ENCODE results near the gene RFNG. TPM values are rescaled to one million over a fixed set of nuclear protein-coding genes. Genes with fewer than 3 reads are reported as not detected.

Gene RFNG
- total RNA-seq, 1 donor from 2014 or later, result 19.3 TPM

DNA sequence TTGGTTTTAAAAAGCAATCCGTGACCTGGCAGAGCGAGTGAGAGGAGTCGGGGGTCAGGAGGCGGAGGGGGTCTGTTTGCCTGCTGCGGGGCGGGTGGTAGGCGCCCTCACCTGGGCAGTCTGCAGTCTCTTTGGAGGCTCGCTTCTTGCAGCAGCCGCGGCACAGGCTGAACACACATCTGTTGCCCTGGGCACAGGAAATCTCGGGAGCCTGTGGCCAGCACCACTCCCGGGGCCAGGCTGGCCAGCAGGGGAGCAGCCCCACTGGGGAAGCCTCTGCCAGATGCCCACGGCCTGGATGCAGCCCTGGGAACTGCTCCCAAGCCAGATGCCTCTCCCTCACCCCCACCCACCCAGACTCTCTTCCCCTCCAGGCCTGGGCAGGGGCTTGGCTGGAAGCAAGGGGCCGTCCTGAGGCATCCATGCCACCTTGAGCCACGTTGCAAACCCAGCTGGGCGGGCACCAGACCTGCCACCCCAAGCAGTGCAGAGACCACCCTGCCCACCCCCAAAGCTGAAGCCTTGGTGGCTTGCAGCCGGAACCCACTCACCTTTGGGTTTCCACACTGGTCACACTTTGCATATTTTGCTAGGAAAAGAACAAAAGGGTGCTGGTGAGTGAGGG lies 6.7 kb upstream of the RFNG start:
- DNase-seq, result no peak

DNA sequence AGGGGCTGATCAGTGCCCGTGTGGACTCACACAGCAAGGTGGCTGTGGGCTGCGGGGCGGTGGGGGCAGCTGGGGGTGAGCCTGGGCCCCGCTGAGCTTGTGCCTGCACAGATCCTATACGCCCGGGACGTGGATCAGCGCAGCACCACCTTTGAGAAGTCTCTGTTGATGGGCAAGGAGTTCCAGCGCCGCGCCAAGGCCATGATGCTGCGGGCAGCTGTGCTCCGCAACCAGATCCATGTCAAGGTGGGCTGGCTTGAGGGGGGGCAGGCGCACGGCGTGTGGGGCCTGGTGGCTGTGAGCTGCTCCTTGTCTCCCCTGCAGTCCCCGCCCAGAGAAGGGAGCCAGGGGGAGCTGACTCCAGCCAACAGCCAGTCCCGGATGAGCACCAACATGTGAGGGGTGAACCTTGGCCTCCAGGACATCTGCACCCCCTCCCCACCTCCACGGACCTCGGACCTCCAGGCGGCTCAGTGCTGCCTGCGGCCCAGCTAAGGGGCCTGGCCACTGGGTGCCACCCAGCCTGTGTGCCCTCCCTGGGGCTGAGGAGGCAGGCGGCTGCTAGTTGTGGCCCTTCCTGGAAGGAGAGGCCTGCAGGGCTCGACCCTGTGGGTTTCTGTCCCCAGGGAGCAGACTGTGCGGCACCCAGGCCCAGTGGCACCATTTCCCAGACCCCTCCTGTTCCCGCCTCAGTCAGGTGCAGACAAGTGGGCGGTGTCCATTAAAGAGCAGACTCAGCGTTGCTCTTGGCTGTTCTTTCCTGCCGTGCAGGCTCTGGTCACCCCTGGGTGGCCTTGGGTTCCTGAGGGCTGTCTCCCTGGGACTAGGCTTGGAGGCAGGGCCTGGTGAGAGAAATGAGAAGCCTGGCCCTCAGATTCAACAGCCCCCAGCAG lies 5.4 kb upstream of the RFNG start:
- no peak for DNase-seq

DNA sequence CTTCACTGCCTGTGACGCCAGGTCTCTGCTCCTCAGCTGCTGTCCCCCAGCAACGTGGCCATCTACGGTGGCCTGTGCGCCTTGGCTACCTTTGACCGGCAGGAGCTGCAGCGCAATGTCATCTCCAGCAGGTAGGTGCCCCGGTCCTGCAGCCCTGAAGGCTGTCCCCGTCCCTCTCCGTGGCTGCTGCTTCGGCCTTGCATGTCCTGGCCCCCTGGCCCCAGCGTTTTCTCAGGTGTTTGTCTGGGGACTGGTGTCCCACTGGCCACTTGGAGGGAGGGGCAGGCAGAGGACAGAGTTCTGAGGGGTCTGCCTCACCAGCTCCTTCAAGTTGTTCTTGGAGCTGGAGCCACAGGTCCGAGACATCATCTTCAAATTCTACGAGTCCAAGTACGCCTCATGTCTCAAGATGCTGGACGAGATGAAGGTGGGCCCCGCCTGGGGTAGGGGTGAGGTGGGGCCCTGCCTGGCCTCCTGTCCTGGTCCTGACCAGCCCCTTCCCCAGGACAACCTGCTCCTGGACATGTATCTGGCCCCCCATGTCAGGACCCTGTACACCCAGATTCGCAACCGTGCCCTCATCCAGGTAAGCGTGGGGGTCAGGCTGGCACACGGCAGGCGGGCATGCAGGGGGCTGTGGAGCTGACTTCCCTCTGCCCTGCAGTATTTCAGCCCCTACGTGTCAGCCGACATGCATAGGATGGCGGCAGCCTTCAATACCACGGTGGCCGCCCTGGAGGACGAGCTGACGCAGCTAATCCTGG lies 4.5 kb upstream of the RFNG start:
- no peak for DNase-seq

DNA sequence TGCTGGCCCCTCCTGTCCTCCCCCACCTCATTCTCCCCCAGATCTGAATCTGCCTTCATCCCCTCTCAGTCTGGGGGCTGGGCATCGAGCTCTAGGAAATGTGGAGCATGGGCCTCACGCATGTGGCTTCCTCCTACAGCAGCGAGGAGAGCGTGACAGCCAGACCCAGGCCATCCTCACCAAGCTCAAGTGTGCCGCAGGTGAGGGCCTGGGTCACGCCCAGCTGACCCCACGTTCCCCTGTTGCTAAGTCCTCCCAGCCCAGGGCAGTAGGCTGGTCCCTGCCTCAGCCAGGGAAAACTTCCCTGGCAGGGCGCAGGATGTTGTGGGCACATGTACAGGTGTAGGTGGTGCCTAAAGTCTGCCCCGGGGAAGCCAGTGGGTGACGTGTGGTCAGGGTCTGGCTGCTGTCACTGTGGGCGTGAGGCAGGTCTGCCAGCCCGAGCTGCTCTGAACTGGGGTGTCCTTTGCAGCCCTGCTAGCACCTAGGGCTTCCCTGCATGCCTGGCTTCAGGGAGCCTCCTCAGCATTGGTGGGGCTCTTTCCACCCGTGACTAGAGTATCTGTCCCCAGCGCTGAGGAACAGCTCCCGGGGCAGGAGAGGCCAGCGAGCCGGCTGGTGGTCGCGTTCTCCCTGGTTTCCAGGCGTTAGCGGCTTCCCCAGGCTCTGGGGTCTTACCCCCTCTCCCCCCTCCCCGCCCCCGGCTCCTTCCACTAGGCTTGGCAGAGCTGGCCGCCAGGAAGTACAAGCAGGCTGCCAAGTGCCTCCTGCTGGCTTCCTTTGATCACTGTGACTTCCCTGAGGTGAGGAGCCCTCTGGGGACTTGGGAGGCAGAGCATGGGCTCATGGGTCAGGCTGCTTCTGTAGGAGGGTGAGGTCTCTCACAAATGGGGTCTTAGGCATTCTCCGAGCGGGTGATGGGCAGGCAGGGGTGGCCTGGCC lies 3.7 kb upstream of the RFNG start:
- DNase-seq, result no peak

GRCh38 chr17:82054351-82055022 lies 2.9 kb upstream of the RFNG start:
- no peak for DNase-seq

DNA sequence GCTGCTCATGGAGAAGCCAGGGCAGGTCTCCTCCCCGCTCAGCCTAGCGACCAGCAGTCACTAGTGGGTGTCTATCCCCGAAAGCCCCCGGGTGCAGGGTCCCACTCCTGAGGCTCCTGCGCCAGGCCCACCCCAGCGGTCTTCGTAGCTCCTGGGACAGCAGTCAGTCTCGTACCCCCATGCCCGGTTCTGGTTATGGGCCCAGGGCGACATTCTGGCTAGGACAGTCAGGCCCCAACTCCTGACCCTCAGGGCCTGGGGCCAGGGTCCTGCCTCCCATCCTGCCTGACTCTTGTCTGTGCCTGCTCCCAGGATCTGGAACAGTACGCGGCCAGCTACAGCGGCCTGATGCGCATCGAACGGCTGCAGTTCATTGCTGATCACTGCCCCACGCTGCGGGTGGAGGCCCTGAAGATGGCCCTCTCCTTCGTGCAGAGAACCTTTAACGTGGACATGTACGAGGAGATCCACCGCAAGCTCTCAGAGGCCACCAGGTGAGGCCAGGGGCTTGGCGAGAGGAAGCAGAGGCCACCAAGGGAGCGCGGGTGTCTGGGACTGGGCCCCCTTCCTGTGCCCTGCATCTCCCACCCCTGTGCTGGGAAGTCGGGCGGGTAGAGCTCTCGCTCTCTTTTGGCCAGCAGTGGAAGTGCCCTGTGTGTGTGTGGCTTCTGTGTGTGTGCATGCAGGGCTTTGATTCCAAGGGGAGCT lies 2.1 kb upstream of the RFNG start:
- no peak for DNase-seq

DNA sequence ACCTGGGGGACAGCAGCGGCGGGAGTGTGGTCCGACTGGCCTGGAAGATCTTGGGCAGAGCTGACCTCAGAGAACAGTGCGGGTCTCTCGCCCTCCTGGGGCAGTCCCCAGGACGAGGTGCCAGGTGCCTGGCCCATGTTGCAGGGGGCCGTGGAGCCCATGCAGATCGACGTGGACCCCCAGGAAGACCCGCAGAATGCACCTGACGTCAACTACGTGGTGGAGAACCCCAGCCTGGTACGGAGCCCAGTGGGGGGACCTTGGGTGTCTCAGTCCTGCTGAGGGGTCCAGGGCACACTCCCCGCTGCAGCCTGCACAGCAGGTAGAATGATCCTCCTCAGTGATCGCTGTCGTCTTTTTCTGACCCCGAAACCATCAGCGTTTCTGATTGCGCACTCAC lies 1.5 kb upstream of the RFNG start:
- no peak for DNase-seq

GRCh38 chr17:82052638-82053059 lies 1.0 kb upstream of the RFNG start:
- no peak for DNase-seq

DNA sequence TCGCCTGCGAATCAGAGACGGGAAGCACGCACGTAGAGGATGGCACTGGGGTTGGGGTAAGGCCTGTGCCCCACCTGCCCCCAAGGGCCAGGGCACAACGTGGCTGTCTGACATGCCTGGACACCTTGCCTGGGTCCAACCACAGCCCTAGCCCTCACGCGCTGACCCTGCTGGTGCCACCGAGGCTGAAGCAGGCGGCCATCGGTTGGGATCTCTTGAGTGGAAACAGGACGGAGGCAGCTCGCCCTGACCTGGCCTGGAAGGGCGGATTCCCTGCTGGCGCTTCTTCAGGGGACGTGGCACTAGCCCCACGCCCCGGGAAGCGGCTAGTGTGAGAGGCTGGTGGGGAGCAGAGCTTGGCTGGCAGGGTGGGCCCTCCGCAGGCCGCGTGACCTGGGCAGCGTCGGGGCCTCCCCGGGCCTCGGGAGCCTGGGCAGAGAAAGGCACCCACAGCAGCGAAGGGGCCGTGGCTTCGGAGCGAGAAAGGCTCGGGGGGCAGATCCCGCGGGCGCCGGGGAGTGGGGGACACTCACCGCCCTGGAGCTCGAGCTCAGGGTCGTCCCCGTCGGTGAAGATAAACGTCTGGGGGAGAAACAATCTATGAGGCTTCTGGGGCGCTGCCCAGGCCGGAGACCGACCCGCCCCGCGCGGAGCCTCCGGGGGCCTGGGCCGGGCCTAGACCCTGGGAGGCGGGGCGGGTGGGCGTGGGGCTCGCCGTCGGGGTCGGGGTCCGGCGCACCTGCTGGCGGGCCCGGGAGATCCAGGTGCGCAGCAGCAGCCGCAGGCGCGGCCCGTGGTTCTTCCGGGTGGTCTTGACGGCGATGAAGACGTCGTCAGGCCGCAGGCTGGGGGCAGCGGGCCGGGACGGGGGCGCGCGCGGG lies 610 bp downstream of the RFNG start:
- no peak for DNase-seq

- DNase-seq, result no peak
Observed at GRCh38 chr17:82050152-82050760, 1.4 kb downstream of the RFNG start.

- no peak for DNase-seq
Observed at GRCh38 chr17:82049521-82049971, 2.1 kb downstream of the RFNG start.

DNA sequence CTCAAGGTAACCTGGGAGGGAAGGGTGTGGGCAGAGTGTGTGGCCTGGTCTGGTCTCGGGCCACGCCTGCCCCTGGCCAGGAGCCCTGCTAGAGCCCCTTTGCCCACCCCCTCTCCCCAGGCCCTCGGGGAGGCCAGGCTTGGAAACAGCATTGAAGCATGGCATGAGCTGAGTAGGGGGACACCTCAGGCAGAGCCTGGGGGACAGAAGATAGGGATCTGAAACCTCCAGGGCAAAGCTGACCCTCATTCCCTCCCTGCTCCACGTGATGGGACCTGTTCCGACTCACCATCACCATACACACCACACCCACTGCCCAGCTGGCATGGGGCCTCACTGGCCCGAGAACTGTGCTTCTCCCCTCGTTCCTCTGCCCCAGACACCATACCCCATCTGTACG lies 2.5 kb downstream of the RFNG start:
- no peak for DNase-seq

DNA sequence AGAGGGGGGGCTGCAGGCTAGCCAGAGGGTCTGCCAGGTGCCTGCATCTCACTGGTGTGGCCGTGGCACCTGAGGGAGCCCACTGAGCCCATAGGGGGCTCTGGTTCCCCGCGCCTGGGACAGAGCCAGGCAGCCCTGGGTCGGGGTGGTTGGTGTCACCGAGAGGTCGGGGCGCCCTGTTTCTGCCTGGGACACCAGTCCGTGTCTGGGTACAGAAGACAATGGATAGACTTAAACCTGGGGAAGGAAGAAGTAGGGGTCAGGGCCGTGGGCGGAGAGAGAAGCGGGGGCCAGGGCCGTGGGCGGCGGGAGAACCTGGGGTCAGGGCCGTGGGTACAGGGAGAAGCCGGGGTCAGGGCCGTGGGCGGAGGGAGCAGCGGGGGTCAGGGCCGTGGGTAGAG lies 3.0 kb downstream of the RFNG start:
- no peak for DNase-seq

DNA sequence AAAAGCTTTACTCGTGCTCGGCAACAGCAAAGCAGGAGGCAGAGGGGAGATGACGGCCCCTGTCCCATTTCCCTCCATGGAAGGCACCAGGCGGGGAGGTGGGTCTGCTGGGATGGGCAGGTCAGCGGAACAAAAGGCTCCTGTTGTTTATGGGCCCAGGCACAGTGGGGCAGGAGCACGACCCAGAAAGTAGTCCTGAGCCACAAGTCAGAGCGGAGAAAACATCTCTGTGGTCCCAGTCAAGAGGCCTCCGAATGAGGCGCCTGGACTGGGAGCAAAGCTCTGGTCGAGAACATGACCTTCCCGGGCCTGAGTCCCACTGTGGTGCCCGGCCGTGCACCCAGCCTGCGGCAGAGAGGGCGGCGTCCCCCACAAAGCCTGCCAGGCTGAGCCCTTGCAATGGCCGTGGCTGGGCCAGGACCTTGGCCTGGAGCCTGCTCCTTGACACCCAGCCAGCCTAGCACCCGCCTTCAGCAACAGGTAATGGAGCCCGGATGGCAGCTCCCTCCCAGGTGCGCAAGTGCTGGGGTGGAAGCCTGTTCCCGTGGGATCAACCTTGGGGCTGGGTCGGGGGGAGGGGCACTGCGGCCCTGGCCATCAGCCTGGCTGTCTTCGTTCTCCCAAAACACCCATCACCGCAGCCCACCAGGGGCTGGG lies 3.6 kb downstream of the RFNG start:
- no peak for DNase-seq

DNA sequence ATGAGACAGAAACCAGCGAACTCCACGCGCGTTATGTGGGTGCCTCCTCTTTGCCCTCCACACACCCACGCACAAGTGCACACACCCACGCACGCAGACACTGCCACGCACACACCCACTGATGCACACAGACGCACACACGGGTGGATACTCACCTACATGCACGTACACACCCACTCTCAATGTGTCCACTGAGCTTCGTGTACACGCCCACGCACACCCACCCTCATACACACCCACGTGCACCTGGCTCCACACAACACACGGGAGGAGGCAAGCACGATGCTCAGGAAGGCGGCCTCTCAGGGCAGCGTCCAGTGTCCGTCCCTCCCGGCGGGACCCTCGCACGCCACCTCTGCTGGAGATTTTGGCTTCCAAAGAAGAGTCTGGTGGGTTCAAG lies 4.2 kb downstream of the RFNG start:
- DNase-seq, result no peak

DNA sequence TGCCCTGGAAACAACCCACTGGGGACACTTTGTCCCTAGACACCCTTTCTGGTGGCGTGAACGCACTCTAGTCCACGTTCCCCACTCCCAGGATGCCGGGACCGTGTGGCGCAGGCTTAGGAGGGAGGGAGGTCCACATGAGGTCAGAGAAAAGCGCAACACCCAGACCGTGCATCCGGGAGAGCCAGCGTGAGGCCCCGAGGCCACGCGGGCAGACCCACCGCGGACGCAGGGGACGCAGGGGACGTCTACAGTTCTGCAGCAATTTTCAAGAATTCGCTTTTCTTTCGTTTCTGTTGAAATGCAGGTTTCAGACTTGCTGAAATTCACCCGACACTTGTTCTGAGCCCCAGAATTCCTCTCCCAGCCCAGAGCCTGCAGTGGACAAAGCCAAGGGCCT lies 4.7 kb downstream of the RFNG start:
- no peak for DNase-seq

GRCh38 chr17:82045936-82046484 lies 5.6 kb downstream of the RFNG start:
- DNase-seq, result no peak

DNA sequence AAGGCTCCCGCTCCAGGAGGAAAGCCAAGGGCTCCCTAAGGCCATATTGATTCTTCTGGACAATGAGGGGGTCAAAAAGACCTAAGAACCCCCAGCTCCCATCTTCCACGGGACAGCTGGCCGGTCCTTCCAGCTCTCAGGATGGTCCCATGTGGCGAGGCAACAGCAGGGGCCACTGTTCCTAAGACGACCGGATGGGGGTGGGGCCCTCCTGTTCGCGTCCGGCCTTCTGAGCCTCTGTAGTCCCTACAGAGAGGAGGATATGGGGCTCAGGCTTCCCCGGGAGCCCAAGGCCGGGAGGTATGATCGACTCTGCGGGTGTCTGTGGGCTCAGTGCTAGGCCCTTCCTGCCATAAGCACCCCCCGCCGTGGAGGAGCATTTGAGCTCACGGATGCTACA lies 8.1 kb downstream of the RFNG start:
- DNase-seq, result no peak
